ENCODE data around the gene BOLA3.

BOLA3 gene

GRCh38 chr2:74186038-74186437 is 38.3 kb upstream of the BOLA3 start:
- no peak overlapping the region for H3K4me3 ChIP-seq (ENCODE audit: low read depth, low read length)
- no peak for TF ChIP-seq CTCF (IDR thresholded peaks at IDR 0.05; ENCODE audit: low read depth, low read length)

GRCh38 chr2:74183878-74184277 is 36.2 kb upstream of the BOLA3 start:
- TF ChIP-seq CTCF (IDR thresholded peaks at IDR 0.05; ENCODE audit: low read depth, low read length): no peak
- no peak overlapping the region for H3K4me3 ChIP-seq (ENCODE audit: low read depth, low read length)

GRCh38 chr2:74181739-74182138 is 34.0 kb upstream of the BOLA3 start:
- TF ChIP-seq CTCF (IDR thresholded peaks at IDR 0.05; ENCODE audit: low read depth, low read length): no peak
- no peak overlapping the region for H3K4me3 ChIP-seq (ENCODE audit: low read depth, low read length)

- peak overlapping the region; percentile 92 for H3K4me3 ChIP-seq (ENCODE audit: low read depth, low read length)
- no peak for TF ChIP-seq CTCF (IDR thresholded peaks at IDR 0.05; ENCODE audit: low read depth, low read length)
These were observed 31.6 kb upstream of the BOLA3 start for GRCh38 chr2:74179063-74179865.

- H3K4me3 ChIP-seq (ENCODE audit: low read depth, low read length): peak within 1 kb of the TSS; percentile 92
- no peak for TF ChIP-seq CTCF (IDR thresholded peaks at IDR 0.05; ENCODE audit: low read depth, low read length)
These were observed 30.7 kb upstream of the BOLA3 start, which contains the start of gene MOB1A for GRCh38 chr2:74178211-74179062. MOB1A (minus strand) TSS chr2:74178879; CDS start chr2:74178674, 205 bp downstream.

GRCh38 chr2:74177696-74178095 is 30.0 kb upstream of the BOLA3 start:
- H3K4me3 ChIP-seq (ENCODE audit: low read depth, low read length): peak overlapping the region; percentile 92
- no peak for TF ChIP-seq CTCF (IDR thresholded peaks at IDR 0.05; ENCODE audit: low read depth, low read length)

GRCh38 chr2:74174909-74175308 is 27.2 kb upstream of the BOLA3 start:
- no peak overlapping the region for H3K4me3 ChIP-seq (ENCODE audit: low read depth, low read length)
- TF ChIP-seq CTCF (IDR thresholded peaks at IDR 0.05; ENCODE audit: low read depth, low read length): no peak
